ENCODE results near the gene SRGAP2. TPM values are rescaled to one million over a fixed set of nuclear protein-coding genes. Genes with fewer than 3 reads are reported as not detected.
"Not testable (repeated sequence)": the region's sequence is repeated elsewhere in the genome, so short reads cannot be mapped to it uniquely, and the experiment has no call there.

SRGAP2 gene
- total RNA-seq, 1 experiment from 2014 or later: 130 TPM

GRCh38 chr1:206246129-206246886 is 43.0 kb downstream of the SRGAP2 start:
- POLR2A ChIA-PET (ENCODE audit: unreplicated experiment); intact Hi-C loops (cut with micrococcal nuclease; ENCODE audit: unreplicated experiment); BruUV-seq (replicated peaks): not testable (repeated sequence)

DNA sequence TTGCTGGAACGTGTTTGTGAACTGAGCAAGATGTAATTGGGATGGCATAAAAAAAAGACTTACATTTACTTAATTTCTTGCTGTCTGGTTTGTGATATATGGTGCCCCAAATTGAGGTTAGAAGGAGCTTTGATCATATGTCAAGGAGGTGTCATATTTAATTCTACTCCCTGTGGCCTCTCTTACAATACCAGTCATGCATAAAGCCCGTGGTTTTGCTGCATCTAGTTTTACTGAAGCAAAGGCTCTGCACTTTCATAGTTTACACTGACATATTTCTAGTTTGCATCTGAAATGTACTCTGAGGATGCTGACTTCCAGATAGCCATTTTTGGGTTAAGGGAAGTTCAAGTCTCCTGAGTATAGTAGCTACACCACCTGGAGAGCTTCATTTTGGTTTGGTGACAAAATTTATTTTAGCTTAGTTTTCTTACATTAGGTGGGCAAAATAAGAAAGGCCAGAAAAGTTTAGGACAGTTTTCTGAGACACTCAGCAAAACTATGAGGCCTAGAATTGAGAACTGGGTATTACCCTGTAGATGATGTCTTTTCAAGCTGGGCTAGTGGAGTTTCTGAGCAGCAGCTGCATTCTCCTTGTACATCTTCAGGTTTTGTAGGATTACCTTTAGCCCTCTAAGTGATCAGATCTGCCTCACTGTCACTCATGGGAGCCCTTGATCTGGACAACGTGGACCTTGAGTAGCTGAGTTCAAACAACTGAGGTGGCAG is 47.8 kb downstream of the SRGAP2 start:
- BruUV-seq (replicated peaks); POLR2A ChIA-PET (ENCODE audit: unreplicated experiment); H2AFZ ChIP-seq; H3K4me2 ChIP-seq; intact Hi-C loops (cut with micrococcal nuclease; ENCODE audit: unreplicated experiment); H3K4me1 ChIP-seq (replicated peaks; ENCODE audit: insufficient read depth); H3K79me2 ChIP-seq (ENCODE audit: low read depth); H3K4me3 ChIP-seq; H3K9me2 ChIP-seq (ENCODE audit: insufficient read depth); CTCF ChIA-PET; H3K36me3 ChIP-seq (ENCODE audit: low read depth); H3K9me3 ChIP-seq (ENCODE audit: insufficient read depth, low read depth); H3K27me3 ChIP-seq (ENCODE audit: insufficient read depth, low read depth); DNase-seq; H4K20me1 ChIP-seq (ENCODE audit: insufficient read depth); H3F3A ChIP-seq (ENCODE audit: insufficient read depth, low read depth); H3K27ac ChIP-seq: not testable (repeated sequence)

More at GRCh38 chr1:206246129-206246886, 43.0 kb downstream of the SRGAP2 start:
- H3K9me2 ChIP-seq (ENCODE audit: insufficient read depth); DNase-seq; H3K27ac ChIP-seq; H4K20me1 ChIP-seq (ENCODE audit: insufficient read depth); H3K4me1 ChIP-seq (replicated peaks; ENCODE audit: insufficient read depth); H3K9me3 ChIP-seq (ENCODE audit: insufficient read depth, low read depth); H3K4me2 ChIP-seq; H3K36me3 ChIP-seq (ENCODE audit: low read depth); H3F3A ChIP-seq (ENCODE audit: insufficient read depth, low read depth); H2AFZ ChIP-seq; H3K4me3 ChIP-seq; H3K79me2 ChIP-seq (ENCODE audit: low read depth); CTCF ChIA-PET; H3K27me3 ChIP-seq (ENCODE audit: insufficient read depth, low read depth): not testable (repeated sequence)

DNA sequence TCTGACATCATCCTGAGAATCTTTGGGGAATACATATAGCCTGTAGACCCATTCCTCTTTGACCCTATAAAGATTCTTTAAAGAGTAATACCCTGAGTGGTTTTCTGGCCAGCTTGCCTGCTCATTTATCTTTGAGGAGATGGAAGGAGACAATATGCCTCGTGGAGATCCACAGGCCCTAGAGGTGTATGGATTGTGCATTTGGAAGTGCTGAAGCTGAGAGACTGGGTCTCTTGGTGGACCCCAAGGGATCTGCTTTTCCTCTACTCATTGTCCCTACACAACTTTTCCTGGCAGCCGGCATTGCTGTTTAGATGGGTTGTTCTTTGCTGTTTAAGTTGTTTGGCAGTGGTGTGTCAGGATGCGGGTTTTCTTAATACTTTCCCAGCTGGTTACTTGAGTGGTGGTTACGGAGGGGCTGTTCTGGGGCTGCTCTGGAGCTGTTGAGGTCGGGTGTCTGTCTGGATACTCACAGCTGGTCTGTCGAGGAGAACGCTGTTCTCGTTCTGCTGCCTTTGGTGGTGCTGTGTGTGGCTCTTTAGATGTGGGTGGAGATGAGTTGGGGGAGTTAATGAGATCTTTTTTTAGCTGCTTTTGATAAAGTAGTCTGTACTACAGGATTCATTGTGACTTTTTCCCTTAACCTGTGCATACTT is 49.5 kb downstream of the SRGAP2 start:
- H3K36me3 ChIP-seq (ENCODE audit: low read depth); H3K79me2 ChIP-seq (ENCODE audit: low read depth); H3F3A ChIP-seq (ENCODE audit: insufficient read depth, low read depth); H3K4me1 ChIP-seq (replicated peaks; ENCODE audit: insufficient read depth); intact Hi-C loops (cut with micrococcal nuclease; ENCODE audit: unreplicated experiment); H3K27me3 ChIP-seq (ENCODE audit: insufficient read depth, low read depth); CTCF ChIA-PET; H4K20me1 ChIP-seq (ENCODE audit: insufficient read depth); H3K9me2 ChIP-seq (ENCODE audit: insufficient read depth); H2AFZ ChIP-seq; BruUV-seq (replicated peaks); H3K4me3 ChIP-seq; DNase-seq; H3K4me2 ChIP-seq; H3K9me3 ChIP-seq (ENCODE audit: insufficient read depth, low read depth); POLR2A ChIA-PET (ENCODE audit: unreplicated experiment); H3K27ac ChIP-seq: not testable (repeated sequence)

Other genes starting within 250 kb of the SRGAP2 start
- not detected in 2 replicates for gene RAB7B, start 200.1 kb upstream of the SRGAP2 start, total RNA-seq (2021)
- gene CTSE, start 179.6 kb upstream of the SRGAP2 start, total RNA-seq (2021): 0.65 and 1.2 TPM in 2 replicates
- gene RHEX, start 150.4 kb upstream of the SRGAP2 start, total RNA-seq (2021): not detected in 2 replicates
- gene AVPR1B, start 86.2 kb upstream of the SRGAP2 start, total RNA-seq (2021): not detected in 2 replicates
- 13.2 and 20.0 TPM in 2 replicates for gene FAM72A, start 702 bp upstream of the SRGAP2 start, total RNA-seq (2021)

Measured in PC-9 (cell line).